Cardiac muscle cell (in vitro differentiated cells and primary cell): Measurements from ENCODE around the gene DENND1B. TPM values are rescaled to one million over a fixed set of nuclear protein-coding genes. Genes with fewer than 3 reads are reported as not detected.

Experiments
- DNase-seq, 2 donors: peaks; one replicate each; pipeline versions ENCODE4 v3.0.0 to v3.0.0-alpha.2; 2010 to 2017; ENCODE audit warnings: low read depth in 1 of 2, low spot score in 1 of 2
- H3K27ac ChIP-seq: fragments of 200-600 bp; sonication (generic); 2 replicates; pipeline ENCODE4 v1.5.1; 2016
- H3K27me3 ChIP-seq: fragments of 200-600 bp; sonication (generic); 2 replicates; pipeline ENCODE4 v1.6.0; 2016; ENCODE audit warnings: control low read depth
- H3K36me3 ChIP-seq: fragments of 200-600 bp; sonication (generic); 2 replicates; pipeline ENCODE4 v1.5.1; 2016; ENCODE audit warnings: control low read depth
- H3K4me1 ChIP-seq: fragments of 200-600 bp; sonication (generic); 2 replicates; pipeline ENCODE4 v1.8.1; 2017; ENCODE audit warnings: low read depth, mild to moderate bottlenecking, mixed run types
- H3K4me3 ChIP-seq: fragments of 200-600 bp; sonication (generic); 2 replicates; pipeline ENCODE4 v1.5.1; 2016; ENCODE audit warnings: mild to moderate bottlenecking
- H3K9me3 ChIP-seq: fragments of 200-600 bp; sonication (generic); 2 replicates; pipeline ENCODE4 v1.5.1; 2017; ENCODE audit warnings: low read depth, mild to moderate bottlenecking, control low read depth
- polyA plus RNA-seq: library from polyadenylated mRNA; unstranded; fragments of >200 nt; fragmentation: Nextera tagmentation; extraction: Ambion mirVana; gene quantifications from 2 replicates; pipeline ENCODE4 v1.2.1, GENCODE V29; 2016
- total RNA-seq: library from RNA; depleted of rRNA; stranded (reverse); fragments of >200 nt; gene quantifications from 2 replicates; pipeline ENCODE4 v1.2.3, GENCODE V29; 2016
- TF ChIP-seq, protein P1 (sequence below): IDR thresholded peaks from 2 replicates; pipeline ENCODE4 v1.5.1; 2012; ENCODE audit warnings: low read depth, mild to moderate bottlenecking, low read length

The DENND1B gene
- total and polyA plus RNA-seq, 2 experiments from 2014 or later, result 9.9 to 11.0 TPM

DNA sequence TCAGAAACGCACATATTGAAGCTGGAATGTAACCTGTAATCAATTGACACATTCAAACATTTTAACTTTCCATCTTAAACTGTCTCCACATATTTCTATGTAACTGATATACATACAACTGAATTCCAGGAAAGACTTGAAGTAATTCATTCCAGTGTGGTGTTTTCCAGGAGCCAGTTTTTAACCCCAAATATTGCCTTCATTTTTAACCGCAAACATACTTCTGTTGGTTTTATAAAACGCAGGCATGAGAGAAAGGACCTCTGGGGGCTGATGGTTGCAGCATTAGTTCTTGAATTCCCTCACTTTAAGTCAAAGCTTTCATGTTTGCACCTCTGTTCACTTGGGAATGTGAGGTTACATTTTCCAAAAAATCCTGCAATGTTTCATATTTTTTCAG lies 303.1 kb downstream of the DENND1B start:
- DNase-seq, result no peak
- H3K27ac ChIP-seq, result no peak overlapping the region
- H3K4me1 ChIP-seq, result peaks cover 3% of the 10 kb centered on the region
- TF ChIP-seq, protein P1, sequence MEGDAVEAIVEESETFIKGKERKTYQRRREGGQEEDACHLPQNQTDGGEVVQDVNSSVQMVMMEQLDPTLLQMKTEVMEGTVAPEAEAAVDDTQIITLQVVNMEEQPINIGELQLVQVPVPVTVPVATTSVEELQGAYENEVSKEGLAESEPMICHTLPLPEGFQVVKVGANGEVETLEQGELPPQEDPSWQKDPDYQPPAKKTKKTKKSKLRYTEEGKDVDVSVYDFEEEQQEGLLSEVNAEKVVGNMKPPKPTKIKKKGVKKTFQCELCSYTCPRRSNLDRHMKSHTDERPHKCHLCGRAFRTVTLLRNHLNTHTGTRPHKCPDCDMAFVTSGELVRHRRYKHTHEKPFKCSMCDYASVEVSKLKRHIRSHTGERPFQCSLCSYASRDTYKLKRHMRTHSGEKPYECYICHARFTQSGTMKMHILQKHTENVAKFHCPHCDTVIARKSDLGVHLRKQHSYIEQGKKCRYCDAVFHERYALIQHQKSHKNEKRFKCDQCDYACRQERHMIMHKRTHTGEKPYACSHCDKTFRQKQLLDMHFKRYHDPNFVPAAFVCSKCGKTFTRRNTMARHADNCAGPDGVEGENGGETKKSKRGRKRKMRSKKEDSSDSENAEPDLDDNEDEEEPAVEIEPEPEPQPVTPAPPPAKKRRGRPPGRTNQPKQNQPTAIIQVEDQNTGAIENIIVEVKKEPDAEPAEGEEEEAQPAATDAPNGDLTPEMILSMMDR, result no peak
- H3K9me3 ChIP-seq, result no peaks in the 10 kb centered on the region
- no peaks in the 10 kb centered on the region for H3K36me3 ChIP-seq
- H3K4me3 ChIP-seq, result no peak overlapping the region
- no peaks in the 10 kb centered on the region for H3K27me3 ChIP-seq

GRCh38 chr1:197471248-197471985 lies 303.9 kb downstream of the DENND1B start:
- H3K36me3 ChIP-seq, result no peaks in the 10 kb centered on the region
- H3K9me3 ChIP-seq, result no peaks in the 10 kb centered on the region
- peak in 1 of 2 donors; percentile 69 for DNase-seq
- TF ChIP-seq, protein P1, result no peak
- H3K4me3 ChIP-seq, result no peak overlapping the region
- H3K27ac ChIP-seq, result no peak overlapping the region
- no peaks in the 10 kb centered on the region for H3K27me3 ChIP-seq
- H3K4me1 ChIP-seq, result peaks cover 3% of the 10 kb centered on the region

- TF ChIP-seq, protein P1, result no peak
- Histone ChIP-seq H3K9me3 (no peaks in the 10 kb centered on the region), H3K4me1 (peaks cover under 1% of the 10 kb centered on the region), H3K36me3 (no peaks in the 10 kb centered on the region), H3K27me3 (no peaks in the 10 kb centered on the region), H3K4me3 (no peak overlapping the region), H3K27ac (no peak overlapping the region)
- no peak for DNase-seq
Observed at GRCh38 chr1:197470330-197470729, 304.9 kb downstream of the DENND1B start.

DNA sequence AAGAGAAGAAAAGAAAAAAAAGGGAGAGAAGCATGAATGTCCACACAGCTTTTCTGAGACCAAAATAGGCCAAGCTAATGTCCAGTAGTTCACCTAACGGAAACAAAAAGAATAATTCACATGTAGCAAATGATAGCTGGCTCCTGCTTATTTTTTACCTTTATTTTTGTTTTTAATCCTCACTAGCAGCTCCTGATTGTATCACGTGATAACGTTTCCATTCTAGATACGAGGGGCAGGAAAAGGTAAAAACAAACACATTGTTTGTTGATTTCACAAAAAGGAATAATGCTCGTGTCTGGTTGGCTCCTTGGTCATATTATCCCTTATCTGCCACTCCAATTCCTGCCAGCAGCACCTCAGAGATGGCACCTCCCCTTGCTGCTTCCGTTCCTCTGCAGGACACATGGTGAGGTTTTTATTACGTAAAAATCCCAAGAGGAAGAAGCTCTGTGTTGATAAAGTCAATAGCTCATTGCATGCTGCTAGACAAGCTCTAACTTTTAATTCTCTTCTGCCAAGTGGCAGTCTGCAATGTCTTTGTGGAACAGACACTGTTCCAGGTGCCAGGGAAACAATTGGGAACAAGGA lies 305.6 kb downstream of the DENND1B start:
- Histone ChIP-seq H3K36me3 (no peaks in the 10 kb centered on the region), H3K9me3 (no peaks in the 10 kb centered on the region), H3K27me3 (no peaks in the 10 kb centered on the region), H3K4me1 (no peaks in the 10 kb centered on the region), H3K27ac (no peak overlapping the region), H3K4me3 (no peak overlapping the region)
- TF ChIP-seq, protein P1, result no peak
- peak in 1 of 2 donors; percentile 36 for DNase-seq

GRCh38 chr1:197468543-197469175 lies 306.6 kb downstream of the DENND1B start:
- TF ChIP-seq, protein P1, result no peak
- Histone ChIP-seq H3K9me3 (no peaks in the 10 kb centered on the region), H3K27me3 (no peaks in the 10 kb centered on the region), H3K36me3 (no peaks in the 10 kb centered on the region), H3K4me1 (no peaks in the 10 kb centered on the region), H3K4me3 (no peak overlapping the region), H3K27ac (no peak overlapping the region)
- no peak for DNase-seq
